ENCODE results near the gene WDR7.

Gene WDR7

GRCh38 chr18:56992777-56993176 is 341.6 kb downstream of the WDR7 start:
- DNase-seq (ENCODE audit: low spot score): no peak

- no peak for DNase-seq (ENCODE audit: low spot score)
Measured at GRCh38 chr18:56995579-56996188, 344.5 kb downstream of the WDR7 start.

- DNase-seq (ENCODE audit: low spot score): no peak
Measured at GRCh38 chr18:56997200-56997599, 346.0 kb downstream of the WDR7 start.

GRCh38 chr18:56999823-57000222 is 348.7 kb downstream of the WDR7 start:
- DNase-seq (ENCODE audit: low spot score): no peak

- DNase-seq (ENCODE audit: low spot score): no peak
Measured at GRCh38 chr18:57002627-57003026, 351.5 kb downstream of the WDR7 start.

- DNase-seq (ENCODE audit: low spot score): no peak
Measured at GRCh38 chr18:57003342-57003741, 352.2 kb downstream of the WDR7 start.

GRCh38 chr18:57004366-57005121 is 353.4 kb downstream of the WDR7 start:
- no peak for DNase-seq (ENCODE audit: low spot score)

- DNase-seq (ENCODE audit: low spot score): no peak
Measured at GRCh38 chr18:57008001-57008686, 357.0 kb downstream of the WDR7 start.

- DNase-seq (ENCODE audit: low spot score): no peak
Measured at GRCh38 chr18:57009844-57010243, 358.7 kb downstream of the WDR7 start.

GRCh38 chr18:57014772-57015413 is 363.7 kb downstream of the WDR7 start:
- no peak for DNase-seq (ENCODE audit: low spot score)

- no peak for DNase-seq (ENCODE audit: low spot score)
Measured at GRCh38 chr18:57015451-57015850, 364.3 kb downstream of the WDR7 start.

- DNase-seq (ENCODE audit: low spot score): no peak
Measured at GRCh38 chr18:57018845-57019244, 367.7 kb downstream of the WDR7 start.

GRCh38 chr18:57022716-57023115 is 371.6 kb downstream of the WDR7 start:
- DNase-seq (ENCODE audit: low spot score): no peak

GRCh38 chr18:57023275-57023882 is 372.2 kb downstream of the WDR7 start:
- no peak for DNase-seq (ENCODE audit: low spot score)

GRCh38 chr18:57025540-57025939 is 374.4 kb downstream of the WDR7 start:
- no peak for DNase-seq (ENCODE audit: low spot score)

- DNase-seq (ENCODE audit: low spot score): no peak
Measured at GRCh38 chr18:57026316-57026715, 375.2 kb downstream of the WDR7 start.

GRCh38 chr18:57027190-57027708 is 376.1 kb downstream of the WDR7 start:
- no peak for DNase-seq (ENCODE audit: low spot score)

GRCh38 chr18:57029761-57030160 is 378.6 kb downstream of the WDR7 start:
- DNase-seq (ENCODE audit: low spot score): no peak

GRCh38 chr18:57030417-57030816 is 379.3 kb downstream of the WDR7 start:
- DNase-seq (ENCODE audit: low spot score): no peak

GRCh38 chr18:57035590-57035989 is 384.4 kb downstream of the WDR7 start:
- DNase-seq (ENCODE audit: low spot score): no peak

- no peak for DNase-seq (ENCODE audit: low spot score)
Measured at GRCh38 chr18:57038395-57038794, 387.2 kb downstream of the WDR7 start.

- no peak for DNase-seq (ENCODE audit: low spot score)
Measured at GRCh38 chr18:57040175-57040574, 389.0 kb downstream of the WDR7 start.
